GM19455 (cell line): Measurements from ENCODE around the gene CCDC191.

Experiments
- ATAC-seq: cut with Tn5 transposase; IDR thresholded peaks from one replicate; pipeline ENCODE4 v1.9.1; 2021; ENCODE audit not compliant: unreplicated experiment

Gene CCDC191

GRCh38 chr3:114056130-114057010 lies at the start of gene CCDC191, which contains the start of gene QTRT2:
Gene CCDC191 (minus strand): TSS chr3:114056526. CDS start chr3:114056466, 60 bp downstream.
Gene QTRT2 (plus strand): TSS chr3:114056737. CDS start chr3:114065258, 8,521 bp downstream.
- peak; percentile 98 for ATAC-seq

GRCh38 chr3:114104414-114104813 lies 48.1 kb upstream of the CCDC191 start:
- ATAC-seq = no peak

- ATAC-seq = no peak
These were observed 47.5 kb upstream of the CCDC191 start for GRCh38 chr3:114103858-114104257.

- ATAC-seq = no peak
These were observed 46.9 kb upstream of the CCDC191 start for GRCh38 chr3:114103181-114103580.

GRCh38 chr3:114101101-114101500 lies 44.8 kb upstream of the CCDC191 start:
- no peak for ATAC-seq

- ATAC-seq = no peak
These were observed 39.5 kb upstream of the CCDC191 start for GRCh38 chr3:114095796-114096195.

- ATAC-seq = no peak
These were observed 37.3 kb upstream of the CCDC191 start for GRCh38 chr3:114093596-114093995.

- ATAC-seq = no peak
These were observed 36.7 kb upstream of the CCDC191 start for GRCh38 chr3:114093016-114093380.

GRCh38 chr3:114092151-114093015 lies 36.1 kb upstream of the CCDC191 start:
- ATAC-seq = no peak

- ATAC-seq = no peak
These were observed 33.3 kb upstream of the CCDC191 start for GRCh38 chr3:114089675-114090074.

GRCh38 chr3:114086356-114086755 lies 30.0 kb upstream of the CCDC191 start:
- ATAC-seq = no peak

GRCh38 chr3:114083112-114083511 lies 26.8 kb upstream of the CCDC191 start:
- ATAC-seq = no peak

GRCh38 chr3:114081037-114081436 lies 24.7 kb upstream of the CCDC191 start:
- ATAC-seq = no peak

GRCh38 chr3:114080201-114080600 lies 23.9 kb upstream of the CCDC191 start:
- ATAC-seq = no peak

- ATAC-seq = no peak
These were observed 23.4 kb upstream of the CCDC191 start for GRCh38 chr3:114079761-114080160.

GRCh38 chr3:114078126-114078525 lies 21.8 kb upstream of the CCDC191 start:
- no peak for ATAC-seq

GRCh38 chr3:114076711-114077110 lies 20.4 kb upstream of the CCDC191 start:
- no peak for ATAC-seq

- no peak for ATAC-seq
These were observed 15.5 kb upstream of the CCDC191 start for GRCh38 chr3:114071786-114072185.

GRCh38 chr3:114068336-114068735 lies 12.0 kb upstream of the CCDC191 start:
- ATAC-seq = no peak

- no peak for ATAC-seq
These were observed 11.5 kb upstream of the CCDC191 start for GRCh38 chr3:114067804-114068203.

- no peak for ATAC-seq
These were observed 4.8 kb upstream of the CCDC191 start for GRCh38 chr3:114060906-114061655.
